ENCODE results near the gene MIGA2.

DNA sequence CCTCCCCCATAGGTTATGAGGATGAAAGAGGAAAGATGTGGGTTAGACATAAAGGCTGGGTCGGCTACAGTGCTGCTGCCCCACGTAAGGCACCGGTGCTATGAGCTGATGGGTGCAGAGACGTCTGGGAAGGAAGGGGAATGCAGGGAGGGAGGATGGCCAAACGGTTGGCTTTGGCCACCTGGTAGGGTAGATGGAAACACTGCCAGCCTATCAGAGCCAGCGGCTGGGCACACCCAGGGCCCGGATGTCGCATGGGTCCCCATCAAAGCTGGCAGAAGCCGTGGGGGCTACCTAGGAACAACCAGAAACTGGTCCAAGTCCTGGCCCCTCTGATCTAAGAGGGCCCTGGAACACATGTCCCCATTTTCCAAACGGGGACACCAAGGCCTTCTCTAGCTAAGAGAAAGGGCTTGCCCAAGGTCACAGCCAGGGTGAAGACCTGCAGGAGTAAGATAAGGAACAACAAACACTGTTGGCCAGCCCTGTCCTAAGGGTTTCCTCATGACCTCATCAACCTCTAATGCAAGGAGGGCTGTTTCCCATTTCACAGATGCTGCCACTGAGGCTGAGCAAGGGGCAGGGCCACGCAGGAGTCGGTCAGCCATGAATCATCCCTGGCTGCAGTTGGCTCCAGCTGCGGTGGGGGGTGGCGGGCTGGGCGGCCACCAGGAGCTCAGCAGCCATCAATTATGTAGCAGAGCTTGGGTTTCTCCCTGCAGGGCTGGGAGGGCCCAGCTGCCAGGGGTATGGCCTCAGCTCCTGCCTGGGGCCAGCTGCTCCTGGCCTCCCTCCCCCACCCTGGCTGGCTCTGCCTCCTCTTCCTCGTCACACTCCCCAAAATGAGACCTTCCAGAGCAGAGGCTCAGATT, 13.2 kb upstream of the MIGA2 start:
- TF ChIP-seq POLR2AphosphoS5 (IDR thresholded peaks at IDR 0.05; ENCODE audit: borderline replicate concordance, low read depth, low read length) (no peak), EZH2 (IDR thresholded peaks at IDR 0.05) (no peak), FOXP2 (optimal IDR thresholded peaks at IDR 0.05; ENCODE audit: control extremely low read depth, extremely low read length, insufficient read depth) (no peak)

All from SK-N-MC (cell line).